Measurements from ENCODE around the gene GYS1.

GYS1 gene

GRCh38 chr19:48950830-48951519, 42.1 kb downstream of the GYS1 start:
- TF ChIP-seq CTCF (IDR thresholded peaks at IDR 0.05; ENCODE audit: low read depth, low read length): no peak

GRCh38 chr19:48950159-48950558, 43.0 kb downstream of the GYS1 start:
- H3K4me3 ChIP-seq (replicated peaks in 1 of 2; ENCODE audit: low read depth in 2 of 2, low read length in 2 of 2): no peak overlapping the region
- TF ChIP-seq CTCF (IDR thresholded peaks at IDR 0.05; ENCODE audit: low read depth, low read length): no peak
- DNase-seq (ENCODE audit: low read depth in 2 of 2): no peak

More at GRCh38 chr19:48950830-48951519, 42.1 kb downstream of the GYS1 start:
- no peak for DNase-seq (ENCODE audit: low read depth in 2 of 2)
- H3K4me3 ChIP-seq (replicated peaks in 1 of 2; ENCODE audit: low read depth in 2 of 2, low read length in 2 of 2): no peak overlapping the region

DNA sequence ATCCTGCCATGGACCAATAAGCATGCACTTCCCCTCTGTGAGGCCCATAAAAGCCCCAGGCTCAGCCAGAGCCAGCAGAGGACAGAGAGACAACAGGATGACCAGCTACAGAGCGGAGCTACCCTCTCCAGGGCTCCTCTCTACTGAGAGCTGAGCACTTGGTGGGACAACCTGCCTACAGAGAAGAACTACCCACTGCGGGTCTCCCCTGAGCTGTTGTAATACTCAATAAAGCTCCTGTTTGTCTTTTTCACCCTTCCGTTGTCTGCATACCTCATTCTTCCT, 45.9 kb downstream of the GYS1 start:
- DNase-seq (ENCODE audit: low read depth in 2 of 2): no peak
- no peak for TF ChIP-seq CTCF (IDR thresholded peaks at IDR 0.05; ENCODE audit: low read depth, low read length)
- no peak overlapping the region for H3K4me3 ChIP-seq (replicated peaks in 1 of 2; ENCODE audit: low read depth in 2 of 2, low read length in 2 of 2)

GRCh38 chr19:48946463-48947257, 46.4 kb downstream of the GYS1 start:
- H3K4me3 ChIP-seq (replicated peaks in 1 of 2; ENCODE audit: low read depth in 2 of 2, low read length in 2 of 2): no peak overlapping the region
- DNase-seq (ENCODE audit: low read depth in 2 of 2): no peak
- TF ChIP-seq CTCF (IDR thresholded peaks at IDR 0.05; ENCODE audit: low read depth, low read length): no peak

GRCh38 chr19:48945817-48946216, 47.3 kb downstream of the GYS1 start:
- TF ChIP-seq CTCF (IDR thresholded peaks at IDR 0.05; ENCODE audit: low read depth, low read length): no peak
- DNase-seq (ENCODE audit: low read depth in 2 of 2): no peak
- H3K4me3 ChIP-seq (replicated peaks in 1 of 2; ENCODE audit: low read depth in 2 of 2, low read length in 2 of 2): no peak overlapping the region

- no peak for TF ChIP-seq CTCF (IDR thresholded peaks at IDR 0.05; ENCODE audit: low read depth, low read length)
- no peak overlapping the region for H3K4me3 ChIP-seq (replicated peaks in 1 of 2; ENCODE audit: low read depth in 2 of 2, low read length in 2 of 2)
- DNase-seq (ENCODE audit: low read depth in 2 of 2): no peak
Observed at GRCh38 chr19:48945415-48945814, 47.7 kb downstream of the GYS1 start.

Measured in cardiac fibroblast (primary cell).